GM18909 (cell line): Measurements from ENCODE around the gene OR13C3.
"Not testable (repeated sequence)": the region's sequence is repeated elsewhere in the genome, so short reads cannot be mapped to it uniquely, and the experiment has no call there.

Experiments
- ATAC-seq: cut with Tn5 transposase; IDR thresholded peaks from one replicate; pipeline ENCODE4 v1.9.1; 2021; ENCODE audit warnings: mild to moderate bottlenecking; ENCODE audit not compliant: unreplicated experiment, poor library complexity

Gene OR13C3

DNA sequence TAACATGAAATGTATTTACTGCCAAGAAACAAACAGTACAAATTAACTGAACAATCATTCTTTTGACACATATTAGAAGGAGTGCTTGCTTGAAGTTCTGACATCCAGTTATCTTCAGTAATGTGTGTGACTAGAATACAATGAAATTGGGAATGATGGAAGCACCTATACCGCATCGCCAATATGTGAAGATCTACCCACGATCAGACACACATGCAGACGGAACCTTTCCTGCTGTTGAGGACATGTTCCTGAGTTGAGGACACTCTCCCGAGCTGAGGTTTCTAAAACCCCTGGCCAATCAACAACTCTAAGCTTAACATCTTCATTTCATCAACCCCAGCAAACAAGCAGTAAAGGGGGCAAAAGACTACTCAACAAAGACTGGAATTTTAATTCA lies at the start of gene OR13C3:
Gene OR13C3, minus strand, starts transcription at position 101 of the 400 bp plus-strand sequence. CDS start 133 bp downstream, outside the sequence.
- no peak for ATAC-seq

DNA sequence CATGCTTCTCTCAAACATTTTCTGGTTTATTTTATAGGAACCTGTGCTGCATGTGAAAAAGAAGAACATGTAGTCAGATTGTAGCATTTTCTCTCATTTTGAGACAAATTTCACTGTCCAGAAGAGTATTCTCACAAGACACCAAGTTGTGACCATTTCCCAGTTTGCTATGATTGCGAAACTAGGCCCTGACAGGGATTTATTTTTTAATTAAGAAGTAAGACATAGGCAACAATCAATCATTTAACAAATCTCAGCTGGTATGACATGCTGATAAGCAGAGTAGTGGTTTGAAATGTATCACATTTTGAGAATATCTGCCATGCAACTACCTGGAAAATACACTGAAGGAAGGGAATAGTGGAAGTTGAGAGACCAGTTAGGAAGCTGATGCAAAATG lies 43.9 kb upstream of the OR13C3 start:
- ATAC-seq, result no peak

DNA sequence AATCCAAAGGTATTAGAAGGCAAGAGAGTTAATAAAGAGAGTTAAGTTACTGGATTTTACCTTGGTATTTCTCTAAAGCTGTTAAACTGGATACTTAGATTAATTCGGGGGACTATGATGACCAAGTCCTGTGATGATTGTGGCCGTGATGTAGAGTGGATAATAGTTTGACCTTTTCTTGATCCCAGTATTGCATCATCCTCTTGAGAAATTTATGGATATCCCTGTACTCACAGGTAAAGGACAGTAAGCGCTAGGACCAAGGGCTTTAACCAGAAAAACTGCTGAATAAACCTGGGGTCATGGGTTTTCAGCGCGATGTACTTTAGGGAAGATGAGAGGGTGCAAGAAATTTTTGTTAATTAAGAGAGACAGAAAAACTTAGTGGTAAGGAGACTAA lies 40.6 kb upstream of the OR13C3 start:
- no peak for ATAC-seq

DNA sequence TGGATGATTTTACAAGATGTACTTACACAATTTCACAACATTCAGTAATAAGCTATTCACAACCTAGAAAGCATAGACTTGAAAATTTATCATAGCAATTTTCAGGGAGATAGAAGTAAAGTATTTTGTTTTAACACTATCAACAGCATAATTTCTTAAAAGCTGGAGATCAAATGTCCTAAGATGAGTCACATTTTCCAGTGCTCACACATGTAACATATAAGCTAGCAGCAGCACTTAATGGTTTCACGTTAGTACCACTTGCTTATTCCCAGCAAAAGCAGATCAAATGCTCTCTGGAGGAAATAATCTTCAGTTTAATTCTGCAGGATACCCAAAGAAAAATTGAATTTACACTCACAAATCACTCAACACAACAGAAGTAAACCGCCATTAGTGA lies 38.8 kb upstream of the OR13C3 start:
- no peak for ATAC-seq

DNA sequence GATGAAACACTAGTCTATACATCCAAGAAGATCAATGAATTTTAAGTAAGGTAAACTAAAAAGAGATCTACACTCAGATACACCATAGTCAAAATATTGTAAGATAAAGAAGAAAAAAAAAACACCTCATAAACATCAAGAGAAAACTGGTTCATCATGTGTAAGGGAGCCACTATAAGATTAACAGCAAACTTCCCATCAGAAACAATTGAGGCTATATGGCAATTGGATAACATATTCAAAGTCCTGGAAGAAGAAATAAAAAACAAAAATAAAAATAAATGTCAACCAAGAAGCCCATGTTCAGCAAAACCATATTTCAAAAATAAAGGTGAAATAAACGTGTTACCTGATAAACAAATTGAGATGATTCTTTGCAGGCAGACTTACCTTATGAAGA lies 36.0 kb upstream of the OR13C3 start:
- no peak for ATAC-seq

DNA sequence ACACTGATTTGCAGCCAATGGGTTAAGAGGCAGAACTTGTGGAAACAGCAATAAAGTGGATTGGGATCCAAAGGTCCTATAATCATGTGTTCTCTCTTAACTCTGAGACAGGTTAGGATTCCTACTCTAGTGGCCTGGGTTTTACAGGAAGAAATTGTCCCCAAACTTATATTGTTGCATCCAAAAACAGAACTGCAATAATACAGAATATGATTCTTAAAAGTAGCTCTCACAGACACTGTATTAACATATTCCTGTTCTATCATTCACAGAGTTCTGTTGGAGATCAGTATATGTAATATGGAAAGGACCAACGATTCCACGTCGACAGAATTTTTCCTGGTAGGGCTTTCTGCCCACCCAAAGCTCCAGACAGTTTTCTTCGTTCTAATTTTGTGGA lies 32.2 kb upstream of the OR13C3 start, which contains the start of gene OR13C8:
Gene OR13C8, plus strand, starts transcription at position 301 of the 400 bp plus-strand sequence. Its CDS starts 0 bp downstream, at position 301.
- ATAC-seq, result no peak

DNA sequence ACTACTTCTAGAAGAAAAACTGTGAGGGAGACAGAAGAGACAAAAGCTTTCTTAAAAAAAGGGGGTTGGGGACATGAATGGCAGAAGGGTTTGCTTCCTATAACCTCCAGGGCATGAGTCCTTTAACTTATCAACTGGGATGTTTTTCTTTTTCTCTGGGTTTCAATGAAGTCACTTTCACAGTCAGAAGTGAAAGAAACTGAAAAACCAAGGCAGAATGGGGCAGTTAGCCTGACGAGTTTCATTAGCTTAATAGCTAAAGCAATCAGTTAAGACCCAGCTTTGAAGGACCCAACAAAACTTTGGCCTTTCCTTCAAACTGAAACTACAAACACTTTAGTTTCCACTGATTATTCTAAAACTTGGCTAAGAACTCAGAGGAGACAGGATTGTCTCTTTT lies 27.7 kb upstream of the OR13C3 start:
- no peak for ATAC-seq

DNA sequence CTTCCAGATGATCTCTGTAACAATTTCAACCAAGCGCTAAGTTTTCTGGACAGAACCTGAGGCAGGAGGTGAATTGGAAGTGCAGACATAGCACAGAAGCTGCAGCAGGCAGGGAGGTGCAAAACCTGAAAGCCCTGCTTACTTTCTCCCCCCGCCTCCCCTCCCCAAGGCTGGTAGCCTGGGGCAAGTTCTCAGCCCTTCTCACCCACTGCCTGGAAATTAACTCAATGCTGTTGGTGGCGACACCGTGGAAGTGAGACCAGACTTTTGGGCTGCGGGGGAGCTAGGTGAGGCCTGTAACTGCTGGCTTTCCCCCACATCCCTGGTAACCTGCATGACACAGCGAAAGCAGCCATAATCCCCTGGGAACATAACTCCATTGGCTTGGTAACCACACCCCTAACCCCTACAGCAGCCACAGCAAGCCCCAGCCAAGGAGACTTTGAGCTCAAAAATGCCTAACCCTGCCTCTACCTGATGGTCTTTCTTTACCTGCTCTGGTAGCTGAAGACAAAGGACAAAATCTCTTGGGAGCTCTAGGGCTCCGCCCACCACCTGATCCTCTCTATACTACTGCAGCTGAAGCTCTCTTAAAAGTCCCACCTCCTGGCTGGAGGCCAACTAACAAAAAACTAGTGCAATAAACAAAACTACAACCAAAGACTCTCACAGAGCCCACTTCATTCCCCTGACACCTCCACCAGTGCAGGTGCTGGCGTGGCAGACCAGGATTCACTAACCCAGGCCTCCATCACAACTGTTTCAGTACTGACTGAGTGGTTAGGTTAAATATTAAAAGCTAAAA lies 20.4 kb upstream of the OR13C3 start:
- peak; percentile 71 for ATAC-seq

DNA sequence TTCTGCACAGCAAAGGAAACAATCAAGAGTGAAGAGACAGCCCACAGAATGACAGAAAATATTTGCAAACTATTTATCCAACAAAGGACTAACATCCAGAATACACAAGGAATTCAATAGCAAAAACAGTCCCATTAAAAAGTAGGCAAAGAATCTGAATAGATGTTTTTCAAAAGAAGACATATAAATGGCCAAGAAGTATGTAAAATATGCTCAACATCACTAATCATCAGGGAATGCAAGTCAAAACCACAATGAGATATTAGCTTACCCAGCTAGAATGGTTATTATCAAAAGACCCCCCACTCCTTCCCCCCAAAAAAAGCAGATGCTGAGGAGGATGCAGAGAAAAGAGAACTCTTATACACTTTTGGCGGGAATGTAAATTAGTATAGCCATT lies 18.9 kb upstream of the OR13C3 start:
- ATAC-seq, result no peak

DNA sequence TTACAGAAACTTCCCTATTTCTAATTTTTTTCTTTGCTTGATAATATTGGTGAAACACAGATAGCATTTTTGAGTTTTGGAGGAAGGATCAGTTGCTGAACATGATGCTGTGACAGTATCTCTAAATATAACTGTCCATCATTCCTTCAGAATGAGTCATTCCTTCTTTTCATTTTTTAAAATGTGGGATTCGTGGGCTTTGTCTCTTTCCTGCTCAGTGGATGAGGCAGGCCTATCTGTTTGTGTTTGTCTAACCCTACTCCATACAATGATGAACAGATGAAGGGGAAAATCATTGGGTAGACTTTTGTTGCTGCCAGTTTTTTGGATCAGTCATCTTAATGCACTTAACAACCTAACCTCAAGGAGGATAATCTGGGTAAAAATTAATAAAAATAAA lies 16.6 kb upstream of the OR13C3 start:
- ATAC-seq, result no peak

DNA sequence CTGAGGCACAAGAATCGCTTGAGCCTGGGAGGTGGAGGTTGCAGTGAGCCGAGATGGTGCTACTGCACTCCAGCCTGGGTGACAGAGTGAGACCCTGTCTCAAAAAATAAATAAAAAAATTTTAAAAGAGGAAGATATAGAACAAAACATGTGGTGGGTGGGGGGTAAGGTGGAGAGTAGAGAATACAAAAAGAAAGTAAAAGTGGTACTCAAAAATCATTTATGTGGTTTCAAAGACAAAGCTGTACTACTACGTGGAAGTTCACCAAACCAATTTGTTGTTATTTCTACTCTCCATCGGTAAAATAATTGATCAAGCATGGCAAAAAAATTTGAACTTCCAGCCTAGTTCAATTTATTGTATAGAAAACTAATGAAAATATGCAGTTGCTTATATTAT lies 8.0 kb upstream of the OR13C3 start:
- ATAC-seq, result no peak

DNA sequence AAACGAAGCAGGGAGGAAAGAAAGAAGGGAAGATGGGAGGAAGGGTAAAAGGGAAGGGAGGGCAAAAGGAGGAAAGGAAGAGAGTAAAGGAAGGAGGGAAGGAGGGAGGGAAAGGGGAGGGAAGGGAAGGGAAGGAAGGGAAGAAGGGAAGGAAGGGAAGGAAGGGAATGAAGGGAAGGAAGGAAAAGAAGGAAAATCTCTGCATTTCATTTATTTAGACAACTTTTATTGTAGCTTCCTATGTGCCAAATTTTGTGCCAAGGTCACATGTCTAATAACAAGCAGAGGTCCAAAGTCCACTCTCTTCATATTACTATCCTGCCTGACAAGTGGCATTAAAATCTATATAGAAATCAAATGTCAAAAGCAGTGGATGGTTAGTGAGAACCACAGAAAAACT lies 2.6 kb upstream of the OR13C3 start:
- no peak for ATAC-seq

DNA sequence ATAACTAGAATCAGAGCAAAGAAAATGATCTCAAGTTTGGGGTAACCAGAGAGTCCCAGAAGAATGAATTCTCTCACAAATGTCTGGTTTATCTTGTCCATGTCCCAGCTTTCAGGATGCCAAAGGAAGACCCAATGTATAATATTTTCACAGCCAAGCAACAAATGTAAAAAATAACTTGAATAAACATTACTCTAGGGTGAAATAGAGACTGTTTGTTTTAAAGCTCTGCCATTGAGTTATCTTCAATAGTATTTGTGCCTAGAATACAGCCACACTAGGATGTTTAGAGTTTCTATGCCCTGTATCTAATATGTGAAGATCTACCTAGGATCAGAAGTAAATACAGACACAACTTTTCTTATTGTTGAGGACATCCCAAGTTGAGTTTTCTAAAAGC lies 9.5 kb downstream of the OR13C3 start, which contains the start of gene OR13C4:
Gene OR13C4, minus strand, starts transcription at position 101 of the 400 bp plus-strand sequence. Its CDS starts 0 bp downstream, at position 101.
- ATAC-seq, result no peak

DNA sequence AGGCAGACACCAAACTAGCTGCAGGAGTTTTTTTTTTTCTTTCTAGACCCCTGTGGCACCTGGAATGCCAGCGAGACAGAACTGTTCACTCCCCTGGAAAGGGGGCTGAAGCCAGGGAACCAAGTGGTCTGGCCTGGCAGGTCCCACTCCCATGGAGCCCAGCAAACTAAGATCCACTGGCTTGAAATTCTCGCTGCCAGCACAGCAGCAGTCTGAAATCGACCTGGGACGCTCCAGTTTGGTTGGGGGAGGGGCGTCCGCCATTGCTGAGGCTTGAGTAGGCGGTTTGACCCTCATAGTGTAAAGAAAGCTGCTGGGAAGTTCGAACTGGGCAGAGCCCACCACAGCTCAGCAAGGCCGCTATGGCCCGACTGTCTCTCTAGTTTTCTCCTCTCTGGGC lies 16.4 kb downstream of the OR13C3 start:
- not testable (repeated sequence) for ATAC-seq

DNA sequence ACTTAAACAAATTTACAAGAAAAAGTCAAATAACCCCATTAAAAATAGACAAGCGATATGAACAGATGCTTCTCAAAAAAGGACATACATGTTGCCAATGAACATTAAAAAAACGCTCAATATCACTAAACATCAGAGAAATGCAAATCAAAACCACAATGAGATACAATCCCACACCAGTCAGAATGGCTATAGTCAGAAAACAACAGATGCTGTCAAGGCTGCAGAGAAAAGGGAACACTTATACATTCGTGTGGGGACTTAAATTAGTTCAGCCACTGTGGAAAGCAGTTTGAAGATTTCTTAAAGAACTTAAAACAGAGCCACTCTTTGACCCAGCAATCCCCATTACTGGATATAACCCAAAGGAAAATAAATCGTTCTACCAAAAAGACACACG lies 21.8 kb downstream of the OR13C3 start:
- ATAC-seq, result no peak

DNA sequence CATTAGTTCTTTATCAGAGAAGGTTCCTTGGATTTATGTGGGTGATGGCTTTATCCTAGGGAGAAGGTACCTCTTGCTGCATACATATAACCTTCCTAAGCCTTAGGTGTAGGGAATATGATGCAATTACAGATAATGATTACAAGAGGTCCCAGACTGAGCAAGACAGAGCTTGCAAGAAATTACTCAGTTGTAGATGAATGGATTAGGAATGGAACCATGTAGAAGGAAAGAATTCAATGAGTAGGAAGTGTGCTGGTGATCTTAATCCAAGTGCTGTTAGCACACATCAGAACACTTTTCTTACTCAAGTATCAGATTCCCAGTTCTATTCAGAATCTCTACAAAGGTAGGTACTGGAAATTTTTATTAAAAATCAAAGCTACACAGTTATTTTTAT lies 30.1 kb downstream of the OR13C3 start:
- no peak for ATAC-seq

DNA sequence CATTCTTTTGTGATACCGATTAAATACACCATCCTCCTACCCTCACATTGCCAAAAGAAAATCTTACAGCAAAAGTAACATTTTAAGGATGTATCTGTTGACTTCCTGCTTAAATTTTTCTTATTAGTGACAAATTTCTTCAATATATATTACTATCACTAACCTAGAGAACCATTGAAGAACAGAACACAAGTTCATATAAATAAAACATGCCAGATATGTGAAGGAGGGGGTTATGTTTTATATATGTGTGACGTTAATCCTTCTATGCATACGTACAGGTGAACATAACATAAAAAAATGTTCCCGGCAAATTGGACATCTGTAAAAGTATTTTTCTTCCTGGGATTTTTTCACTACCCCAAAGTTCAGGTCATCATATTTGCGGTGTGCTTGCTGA lies 32.7 kb downstream of the OR13C3 start, which contains the start of gene OR13F1:
Gene OR13F1, plus strand, starts transcription at position 301 of the 400 bp plus-strand sequence. Its CDS starts 0 bp downstream, at position 301.
- no peak for ATAC-seq

DNA sequence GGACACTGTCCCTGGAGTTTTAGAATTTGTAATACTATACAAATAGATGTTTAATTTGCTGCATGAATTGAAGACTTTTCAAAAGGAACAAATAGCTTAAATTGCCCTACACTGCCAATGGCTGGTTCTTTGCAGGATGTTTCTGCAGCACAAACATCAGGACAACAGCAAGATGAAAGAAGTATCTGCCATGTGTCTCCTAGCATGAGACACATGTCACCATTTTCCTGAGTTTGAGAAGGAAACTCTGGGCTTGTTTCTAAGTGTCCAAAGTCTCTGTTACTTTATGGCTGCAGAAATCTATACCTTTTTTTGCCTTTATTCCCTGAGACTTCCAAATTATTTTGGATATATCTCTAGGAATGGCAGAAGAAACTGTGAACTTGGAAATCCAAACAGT lies 33.2 kb downstream of the OR13C3 start:
- no peak for ATAC-seq

DNA sequence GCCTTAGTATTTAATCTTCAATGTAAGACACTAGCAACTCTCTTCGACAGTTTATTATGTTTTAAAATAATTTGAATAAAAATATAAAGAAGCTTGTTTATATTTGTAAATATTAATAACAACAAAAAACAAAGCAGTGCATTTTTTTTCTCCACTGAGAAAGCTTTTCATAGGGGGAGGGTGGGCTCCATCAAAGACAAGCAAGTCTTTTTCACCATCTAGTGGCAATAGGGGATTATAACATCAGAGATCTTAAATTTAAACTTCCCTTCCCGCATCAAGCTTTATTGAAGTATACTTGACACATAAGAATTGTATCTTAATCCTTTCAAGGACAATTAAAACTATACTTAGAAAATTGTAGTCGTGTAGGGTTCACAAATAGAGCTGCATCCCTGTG lies 41.8 kb downstream of the OR13C3 start:
- no peak for ATAC-seq
